Mononuclear cell (primary cell): Measurements from ENCODE around the gene INSC. TPM values are rescaled to one million over a fixed set of nuclear protein-coding genes. Genes with fewer than 3 reads are reported as not detected.

ENCODE experiments used
- H3K27me3 ChIP-seq: 2 replicates; pipeline ENCODE4 v1.6.0; 2011; ENCODE audit warnings: low read length, control low read depth; ENCODE audit not compliant: insufficient read depth
- H3K4me1 ChIP-seq: 2 replicates; pipeline ENCODE4 v1.5.1; 2011; ENCODE audit warnings: mild to moderate bottlenecking, low read length, control low read depth; ENCODE audit not compliant: insufficient read depth
- H3K4me3 ChIP-seq: 2 replicates; pipeline ENCODE4 v1.5.1; 2011; ENCODE audit warnings: mild to moderate bottlenecking, low read length, moderate library complexity
- H3K9me3 ChIP-seq: 2 replicates; pipeline ENCODE4 v1.5.1; 2011; ENCODE audit warnings: low read depth, mild to moderate bottlenecking, control low read depth, low read length
- total RNA-seq: library from RNA; depleted of rRNA; stranded (reverse); fragments of >200 nt; gene quantifications from one replicate; pipeline ENCODE4 v1.2.3, GENCODE V29; 2012

Gene INSC
- total RNA-seq, 1 donor: 0.10 TPM

DNA sequence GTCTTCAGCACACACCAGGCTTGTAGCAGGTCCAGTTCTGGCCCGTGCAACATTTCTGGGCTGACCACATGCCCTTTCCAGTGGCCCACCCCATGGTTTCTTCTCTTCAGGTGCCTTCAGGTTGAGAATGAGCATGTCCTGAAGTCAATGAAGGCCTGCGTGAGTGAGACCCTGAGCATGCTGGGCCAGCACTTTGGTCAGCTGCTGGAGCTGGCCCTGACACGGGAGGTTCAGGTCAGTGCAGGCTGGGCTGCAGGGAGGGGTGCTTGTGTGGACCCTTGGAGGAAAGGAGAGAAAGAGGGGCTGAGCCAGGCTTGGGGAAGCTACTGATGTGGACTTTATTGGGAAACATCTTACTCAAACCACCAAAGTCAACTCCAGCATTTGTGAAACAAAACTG lies 63.5 kb downstream of the INSC start:
- Histone ChIP-seq H3K9me3 (no peaks in the 10 kb centered on the region), H3K4me3 (no peak overlapping the region), H3K4me1 (peaks cover 4% of the 10 kb centered on the region), H3K27me3 (no peaks in the 10 kb centered on the region)

DNA sequence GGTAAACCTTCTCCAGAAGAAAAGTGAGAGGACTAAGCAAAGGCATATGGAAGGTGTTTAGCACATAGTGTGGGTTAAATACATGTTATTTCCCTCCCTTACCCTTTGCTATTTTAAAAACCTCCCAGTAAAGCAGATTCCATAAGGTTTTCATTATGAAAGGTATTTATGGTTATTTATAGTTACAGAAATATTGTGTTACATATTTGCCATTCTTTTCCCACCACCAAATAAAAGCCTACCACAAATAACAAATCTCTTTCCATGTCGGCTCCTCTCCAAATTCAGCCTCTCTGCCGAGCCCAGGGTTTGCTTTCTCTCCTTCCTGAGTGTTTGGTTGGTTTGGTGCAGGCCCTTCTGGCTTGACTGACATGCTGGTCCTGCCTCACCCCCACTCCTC lies 64.4 kb downstream of the INSC start:
- Histone ChIP-seq H3K27me3 (no peaks in the 10 kb centered on the region), H3K4me1 (peaks cover 4% of the 10 kb centered on the region), H3K4me3 (no peak overlapping the region), H3K9me3 (no peaks in the 10 kb centered on the region)

DNA sequence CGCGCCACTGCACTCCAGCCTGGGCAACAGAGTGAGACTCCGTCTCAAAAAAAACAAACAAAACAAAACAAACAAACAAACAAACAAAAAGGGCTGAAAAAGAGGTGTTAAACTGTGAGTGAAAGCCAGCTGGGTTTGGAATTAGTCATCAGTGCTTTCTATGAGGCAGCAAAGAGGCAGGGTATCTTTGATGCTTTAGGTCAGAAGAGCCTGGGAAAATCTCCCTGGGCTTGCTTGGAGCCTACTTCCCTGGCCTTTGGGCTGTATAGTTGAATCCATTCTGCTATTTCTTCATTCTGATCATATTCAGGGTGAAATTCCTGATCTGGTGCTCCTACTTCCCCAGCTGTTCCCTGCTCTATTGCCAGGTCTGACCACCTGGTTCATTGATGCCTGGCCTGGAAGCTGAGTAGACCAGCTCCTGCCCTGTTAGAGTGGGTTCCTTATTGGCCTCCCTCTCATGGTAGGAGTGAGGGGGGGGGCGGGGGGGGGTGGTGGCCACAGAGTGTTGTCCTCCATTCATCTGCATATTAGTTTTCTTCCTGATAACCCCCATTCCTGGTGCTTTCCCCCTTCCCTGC lies 65.6 kb downstream of the INSC start:
- H3K4me1 ChIP-seq: peaks cover 4% of the 10 kb centered on the region
- no peak overlapping the region for H3K4me3 ChIP-seq
- H3K27me3 ChIP-seq: no peaks in the 10 kb centered on the region
- H3K9me3 ChIP-seq: no peaks in the 10 kb centered on the region

DNA sequence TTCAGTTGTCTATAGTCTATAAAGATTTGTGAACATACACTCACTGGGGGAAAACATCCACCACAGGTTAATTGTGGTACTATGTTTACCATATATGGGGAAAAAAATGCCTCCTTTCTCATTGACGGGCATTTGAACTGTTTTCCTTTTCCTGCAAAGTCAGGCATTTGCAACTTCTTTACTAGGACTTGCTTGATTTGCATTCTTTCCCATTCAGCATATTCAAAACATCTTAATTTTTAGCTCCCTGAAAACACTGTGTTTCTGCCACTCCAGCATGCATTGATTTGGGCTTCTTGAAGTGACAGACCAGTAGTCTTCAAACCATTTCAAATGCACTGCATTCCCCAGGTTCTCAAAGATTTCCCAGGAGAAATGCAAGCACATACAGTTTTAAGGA lies 67.6 kb downstream of the INSC start:
- Histone ChIP-seq H3K27me3 (no peaks in the 10 kb centered on the region), H3K9me3 (no peaks in the 10 kb centered on the region), H3K4me1 (peaks cover 4% of the 10 kb centered on the region), H3K4me3 (no peak overlapping the region)

DNA sequence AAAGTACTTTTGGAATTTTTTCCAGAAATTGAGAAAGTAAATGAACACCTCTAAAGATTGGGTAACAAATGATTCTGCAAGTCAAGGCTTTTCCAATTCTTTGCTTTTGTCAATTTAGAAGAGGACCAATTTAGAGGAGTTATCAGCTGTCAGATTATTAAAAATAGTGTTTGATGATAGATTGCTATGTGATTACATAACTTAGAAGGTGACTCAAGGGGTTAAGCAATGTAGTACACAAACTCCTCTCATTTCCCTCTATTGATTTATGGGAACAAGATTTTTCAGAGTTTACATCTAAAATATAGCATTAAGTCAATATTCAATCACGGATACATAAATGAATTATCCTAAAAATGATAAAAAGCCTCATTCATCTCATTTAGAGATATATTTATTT lies 70.3 kb downstream of the INSC start:
- Histone ChIP-seq H3K9me3 (no peaks in the 10 kb centered on the region), H3K4me1 (no peaks in the 10 kb centered on the region), H3K27me3 (no peaks in the 10 kb centered on the region), H3K4me3 (no peak overlapping the region)

DNA sequence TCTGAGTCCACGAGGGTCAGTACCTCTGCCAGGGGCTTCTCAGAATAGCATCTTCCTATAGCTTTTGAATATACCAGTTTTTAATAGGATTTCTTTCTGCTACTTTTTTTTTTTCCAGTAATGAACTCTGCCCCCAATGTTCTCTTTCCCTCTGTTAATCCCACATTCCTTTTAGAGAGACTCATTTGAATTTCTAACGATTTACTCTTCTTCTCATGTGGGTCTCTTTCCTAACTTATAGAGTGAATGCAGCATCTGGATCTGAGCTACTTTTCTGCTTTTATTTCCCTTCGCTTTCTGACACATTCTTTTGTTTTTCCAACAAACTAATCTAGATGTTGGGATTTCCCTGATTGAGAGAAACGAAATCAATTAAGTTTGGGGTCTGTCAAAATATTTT lies 71.4 kb downstream of the INSC start:
- Histone ChIP-seq H3K9me3 (no peaks in the 10 kb centered on the region), H3K4me1 (no peaks in the 10 kb centered on the region), H3K27me3 (no peaks in the 10 kb centered on the region), H3K4me3 (no peak overlapping the region)

DNA sequence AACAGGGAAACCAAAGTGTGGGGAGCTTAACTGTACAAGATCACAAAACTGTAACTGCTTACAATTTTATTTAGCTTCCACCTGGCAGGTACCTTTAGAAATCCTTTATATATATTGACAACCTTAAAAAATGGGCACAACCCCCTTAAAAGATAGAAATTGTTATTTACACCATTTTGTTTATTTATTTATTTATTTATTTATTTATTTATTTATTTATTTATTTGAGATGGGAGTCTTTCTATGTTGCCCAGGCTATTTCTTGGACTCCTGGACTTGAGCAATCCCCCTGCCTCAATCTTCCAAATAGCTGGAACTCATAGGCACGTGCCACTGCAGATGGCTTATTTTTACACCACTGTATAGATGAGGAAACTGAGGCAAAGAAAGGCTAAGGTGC lies 74.5 kb downstream of the INSC start:
- no peak overlapping the region for H3K4me3 ChIP-seq
- no peaks in the 10 kb centered on the region for H3K9me3 ChIP-seq
- H3K27me3 ChIP-seq: no peaks in the 10 kb centered on the region
- no peaks in the 10 kb centered on the region for H3K4me1 ChIP-seq

DNA sequence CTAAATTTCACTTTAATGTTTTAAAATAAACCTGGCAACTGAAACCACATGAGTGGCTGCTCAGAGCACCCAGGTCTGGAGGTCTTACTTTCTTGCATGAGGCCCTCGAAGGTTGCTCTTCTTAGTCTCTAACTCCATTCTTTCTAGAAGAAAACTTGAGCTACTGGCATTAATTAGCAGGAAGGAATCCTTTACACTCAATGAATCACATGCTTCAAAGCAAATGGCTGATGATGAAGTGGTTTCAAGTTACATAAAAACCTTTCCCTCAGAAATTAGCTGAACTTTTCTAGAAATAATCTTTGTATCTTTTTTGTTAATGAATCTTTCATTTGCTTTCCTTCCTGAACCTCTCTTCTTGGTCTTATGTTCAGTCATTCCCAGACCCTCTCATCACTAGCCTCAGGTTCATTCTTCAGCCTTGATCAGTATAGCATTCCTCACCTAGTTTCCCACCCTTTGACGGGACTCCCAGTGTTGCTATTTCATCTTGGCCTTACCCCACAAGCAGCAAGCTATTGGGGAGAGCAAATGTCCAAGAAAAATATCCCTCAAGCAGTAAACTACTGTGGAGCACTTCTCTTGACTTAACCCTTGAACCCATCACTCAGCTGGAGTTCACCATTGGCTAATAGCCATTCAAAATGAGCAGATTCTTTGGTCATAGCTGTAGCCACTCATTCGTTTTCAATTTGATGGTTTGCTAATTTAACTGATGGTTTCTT lies 75.1 kb downstream of the INSC start:
- H3K4me3 ChIP-seq: no peak overlapping the region
- no peaks in the 10 kb centered on the region for H3K4me1 ChIP-seq
- no peaks in the 10 kb centered on the region for H3K27me3 ChIP-seq
- H3K9me3 ChIP-seq: no peaks in the 10 kb centered on the region

DNA sequence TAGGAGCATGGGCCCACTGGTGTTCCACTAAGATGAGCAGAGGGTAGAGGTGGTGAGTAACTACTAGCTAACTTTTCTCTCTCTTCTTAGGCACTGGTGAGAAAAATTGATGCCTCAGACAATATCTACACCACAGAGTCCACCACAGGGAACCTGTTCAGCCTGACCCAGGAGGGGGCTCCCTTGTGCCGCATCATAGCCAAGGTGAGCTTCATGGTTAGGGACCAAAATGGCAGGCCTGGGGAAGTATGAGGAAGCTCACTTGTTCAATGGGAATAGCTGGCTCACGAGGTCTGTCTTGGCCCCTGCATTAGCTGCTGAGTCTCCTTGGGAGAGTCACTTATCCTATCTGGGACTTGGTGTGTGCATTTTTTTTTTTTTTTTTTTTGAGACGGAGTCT lies 75.9 kb downstream of the INSC start:
- Histone ChIP-seq H3K4me3 (no peak overlapping the region), H3K27me3 (no peaks in the 10 kb centered on the region), H3K9me3 (no peaks in the 10 kb centered on the region), H3K4me1 (no peaks in the 10 kb centered on the region)

DNA sequence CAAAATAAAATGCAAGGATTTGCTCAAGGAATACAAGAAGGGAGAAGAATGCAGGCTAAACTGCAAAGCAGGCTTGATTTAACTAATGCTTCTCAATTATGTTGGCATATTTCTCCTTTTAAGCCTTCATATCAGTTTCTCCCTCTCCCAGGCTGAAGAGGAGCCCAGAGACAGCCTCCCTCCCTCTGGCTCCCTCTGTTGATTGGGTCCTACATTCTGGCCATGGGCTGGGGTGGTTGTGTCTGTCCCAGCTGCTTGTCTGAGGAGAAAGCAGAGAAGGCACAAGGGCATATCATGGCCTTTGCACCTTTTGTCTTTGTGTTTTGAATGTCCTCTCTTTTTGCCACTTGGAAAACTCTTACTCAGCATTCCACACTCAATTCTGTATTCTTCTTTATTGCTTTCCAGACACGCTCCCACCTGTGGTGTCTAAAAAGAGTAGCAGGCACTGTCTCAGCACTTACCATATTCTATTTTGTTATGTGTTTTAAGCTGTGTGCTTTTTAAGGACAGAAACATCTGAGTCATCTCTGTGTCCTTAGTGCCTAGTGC lies 77.4 kb downstream of the INSC start:
- Histone ChIP-seq H3K27me3 (no peaks in the 10 kb centered on the region), H3K4me1 (no peaks in the 10 kb centered on the region)

DNA sequence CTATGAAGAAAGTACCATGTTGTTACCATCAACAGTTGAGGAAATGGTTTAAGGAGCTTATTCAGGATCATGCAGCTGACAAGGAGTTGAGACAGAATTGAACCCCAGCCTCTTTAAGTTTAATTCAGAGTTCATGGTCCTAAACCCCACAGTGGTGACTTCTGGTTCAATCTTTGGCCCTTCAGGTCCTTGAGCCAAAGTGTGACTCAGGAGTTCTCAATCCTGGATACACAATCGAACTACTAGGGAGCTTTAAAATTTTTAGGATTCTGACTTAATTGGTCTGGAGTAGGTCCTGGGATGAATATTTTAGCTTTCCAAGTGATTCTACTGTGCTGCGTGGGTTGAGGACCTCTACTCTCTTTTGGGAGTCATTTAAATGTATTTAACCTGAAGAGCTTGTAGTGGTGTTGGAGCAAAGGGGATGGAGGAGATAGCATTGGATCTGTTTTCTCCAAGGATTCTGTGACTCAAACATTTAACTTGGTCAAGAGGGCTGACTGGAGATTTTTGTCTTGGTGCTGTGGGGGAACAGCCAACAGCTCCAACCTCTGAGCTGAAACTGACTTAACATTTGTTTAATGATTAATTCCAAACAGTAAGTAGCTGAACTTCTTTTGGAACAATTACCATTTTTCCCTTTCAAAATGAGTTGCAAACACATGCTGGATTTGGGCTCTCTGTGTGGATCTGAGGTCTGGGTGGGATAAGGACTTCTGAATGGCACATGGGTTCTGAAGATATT lies 80.1 kb downstream of the INSC start:
- Histone ChIP-seq H3K27me3 (no peaks in the 10 kb centered on the region), H3K9me3 (no peaks in the 10 kb centered on the region), H3K4me3 (no peak overlapping the region), H3K4me1 (no peaks in the 10 kb centered on the region)

More for the DNA sequence above, 77.4 kb downstream of the INSC start:
- Histone ChIP-seq H3K4me3 (no peak overlapping the region), H3K9me3 (no peaks in the 10 kb centered on the region)

DNA sequence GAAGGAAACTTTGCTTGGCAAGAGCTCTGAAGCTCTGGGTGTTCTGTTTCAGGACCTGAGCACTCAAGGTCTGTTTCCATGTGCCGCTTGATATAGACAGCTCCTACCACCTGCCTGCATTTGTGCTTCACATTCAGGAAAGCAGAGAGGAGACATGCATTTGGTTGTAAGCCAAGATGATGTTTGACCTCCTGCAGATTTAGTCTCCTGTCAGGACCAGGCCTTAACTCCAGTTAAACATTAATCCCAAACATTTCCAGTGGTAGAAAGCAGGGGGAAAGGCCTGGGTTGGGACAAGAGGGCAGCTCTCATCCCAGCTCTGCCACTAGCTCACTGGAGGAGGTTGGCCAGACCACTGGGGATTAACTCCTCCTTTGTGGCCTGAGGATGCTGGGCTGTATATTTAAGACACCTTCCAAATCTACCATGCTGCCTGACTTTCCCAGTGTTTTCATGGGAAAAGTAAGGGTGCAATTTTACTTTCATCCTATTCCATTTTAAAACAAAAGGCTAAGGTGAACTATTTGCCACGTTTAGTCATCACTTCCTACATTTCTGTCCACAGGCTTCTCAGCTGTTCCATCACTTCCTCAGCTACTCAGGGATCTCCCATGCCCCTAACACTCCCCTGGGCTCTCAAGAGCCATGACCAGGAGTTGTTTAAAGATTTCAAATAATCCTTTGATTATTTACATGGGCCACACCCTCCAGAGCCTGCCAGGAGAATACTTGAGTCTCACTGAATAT lies 80.9 kb downstream of the INSC start:
- H3K27me3 ChIP-seq: no peaks in the 10 kb centered on the region
- H3K4me3 ChIP-seq: no peak overlapping the region
- H3K9me3 ChIP-seq: no peaks in the 10 kb centered on the region
- H3K4me1 ChIP-seq: no peaks in the 10 kb centered on the region

DNA sequence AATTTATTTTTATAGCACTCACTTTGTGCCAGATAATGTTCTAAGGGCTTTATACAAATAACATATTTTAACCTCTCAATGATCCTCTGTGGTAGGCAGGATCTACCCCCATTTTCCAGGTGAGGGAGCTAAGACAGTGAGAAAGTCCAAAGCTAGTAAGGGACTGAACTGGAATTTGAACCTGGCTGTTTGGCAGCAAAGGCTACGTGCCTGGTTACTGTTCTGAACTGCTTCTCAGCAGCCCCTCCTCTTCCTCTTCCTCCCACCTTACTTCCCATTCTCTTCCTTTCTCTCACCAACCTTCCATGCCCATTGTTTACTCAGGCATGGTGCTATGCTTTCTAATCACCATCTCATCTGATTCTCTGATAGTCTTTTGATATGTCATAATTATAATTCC lies 82.0 kb downstream of the INSC start:
- Histone ChIP-seq H3K4me3 (no peak overlapping the region), H3K27me3 (no peaks in the 10 kb centered on the region), H3K9me3 (no peaks in the 10 kb centered on the region), H3K4me1 (no peaks in the 10 kb centered on the region)

DNA sequence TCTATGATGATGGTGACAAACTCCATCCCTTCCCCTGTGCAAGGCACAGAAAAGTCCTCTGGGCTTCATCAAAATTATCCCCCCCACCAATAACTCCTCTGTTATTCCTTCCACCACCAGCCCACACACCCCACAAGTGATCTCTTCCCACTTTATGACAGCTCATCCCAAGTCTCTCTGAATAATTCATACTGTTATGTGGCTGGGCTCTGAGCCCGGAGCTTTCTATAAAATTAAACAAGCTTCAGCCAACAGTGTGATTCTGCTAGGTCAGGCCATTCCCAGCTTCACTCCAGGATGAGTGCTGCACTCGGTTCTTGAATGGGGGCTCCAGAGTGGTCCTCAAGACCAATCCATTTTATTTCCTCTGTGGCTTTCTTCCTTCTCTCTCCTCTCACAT lies 83.0 kb downstream of the INSC start:
- Histone ChIP-seq H3K9me3 (no peaks in the 10 kb centered on the region), H3K4me1 (no peaks in the 10 kb centered on the region), H3K27me3 (no peaks in the 10 kb centered on the region), H3K4me3 (no peak overlapping the region)

DNA sequence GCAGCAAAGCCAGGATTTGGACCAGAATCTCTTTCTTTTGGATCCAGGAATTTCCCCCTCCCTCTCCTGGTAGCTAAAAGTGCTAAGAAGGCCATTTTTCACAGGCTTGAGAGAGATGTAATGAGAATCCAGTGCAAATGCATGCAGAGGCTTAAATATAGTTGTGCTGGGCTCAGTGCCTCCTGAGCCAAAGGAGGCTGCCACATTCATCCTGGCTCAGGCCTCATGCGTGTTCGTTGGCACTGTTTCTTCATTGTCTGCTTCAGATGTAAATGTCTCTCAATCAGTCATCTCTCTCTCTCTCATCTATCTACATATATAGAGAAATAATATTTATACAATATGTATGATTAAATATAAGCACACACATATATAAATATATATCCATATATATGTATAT lies 83.6 kb downstream of the INSC start:
- no peaks in the 10 kb centered on the region for H3K4me1 ChIP-seq
- H3K9me3 ChIP-seq: no peaks in the 10 kb centered on the region
- no peak overlapping the region for H3K4me3 ChIP-seq
- no peaks in the 10 kb centered on the region for H3K27me3 ChIP-seq
